T1000 (cell line): Measurements from ENCODE around the gene SUN1.
"Not testable (repeated sequence)": the region's sequence is repeated elsewhere in the genome, so short reads cannot be mapped to it uniquely, and the experiment has no call there.

Experiments
- DNase-seq: peaks from one replicate; lab custom pipeline; 2025; ENCODE audit warnings: mixed read lengths; lab: John Stamatoyannopoulos, UW

Gene SUN1

DNA sequence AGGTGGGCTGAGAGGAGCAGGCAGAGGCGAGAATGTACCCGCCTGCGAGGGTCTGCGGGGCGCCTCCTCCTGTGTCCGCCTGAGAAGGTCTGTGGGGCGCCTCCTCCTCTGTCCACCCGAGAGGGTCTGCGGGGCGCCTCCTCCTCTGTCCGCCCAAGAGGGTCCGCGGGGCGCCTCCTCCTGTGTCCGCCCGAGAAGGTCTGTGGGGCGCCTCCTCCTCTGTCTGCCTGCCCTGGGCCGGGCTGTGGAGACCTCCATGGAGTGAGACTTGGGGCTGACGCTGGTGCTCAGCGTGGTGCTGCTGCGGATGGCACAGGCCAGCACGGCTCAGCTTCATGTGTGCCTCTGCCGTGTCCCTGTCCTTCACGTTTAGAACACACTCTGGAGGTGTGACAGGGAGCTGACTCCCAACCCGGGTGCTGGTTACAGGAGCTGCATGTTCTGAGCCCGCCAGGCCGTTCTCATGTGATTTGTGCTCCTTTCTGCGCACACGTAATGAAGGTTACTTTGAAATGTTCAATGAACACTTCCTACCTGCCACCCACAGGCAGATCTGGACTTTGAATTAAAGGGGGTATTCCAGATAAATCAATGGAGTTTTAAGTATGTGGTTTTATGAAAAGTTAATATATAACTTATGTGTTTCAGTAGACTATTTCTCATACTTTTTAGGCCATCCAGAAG lies 23.6 kb downstream of the SUN1 start:
- no peak for DNase-seq

GRCh38 chr7:856444-857095 lies 24.3 kb downstream of the SUN1 start:
- no peak for DNase-seq

- no peak for DNase-seq
Observed at GRCh38 chr7:857661-858060, 25.4 kb downstream of the SUN1 start.

DNA sequence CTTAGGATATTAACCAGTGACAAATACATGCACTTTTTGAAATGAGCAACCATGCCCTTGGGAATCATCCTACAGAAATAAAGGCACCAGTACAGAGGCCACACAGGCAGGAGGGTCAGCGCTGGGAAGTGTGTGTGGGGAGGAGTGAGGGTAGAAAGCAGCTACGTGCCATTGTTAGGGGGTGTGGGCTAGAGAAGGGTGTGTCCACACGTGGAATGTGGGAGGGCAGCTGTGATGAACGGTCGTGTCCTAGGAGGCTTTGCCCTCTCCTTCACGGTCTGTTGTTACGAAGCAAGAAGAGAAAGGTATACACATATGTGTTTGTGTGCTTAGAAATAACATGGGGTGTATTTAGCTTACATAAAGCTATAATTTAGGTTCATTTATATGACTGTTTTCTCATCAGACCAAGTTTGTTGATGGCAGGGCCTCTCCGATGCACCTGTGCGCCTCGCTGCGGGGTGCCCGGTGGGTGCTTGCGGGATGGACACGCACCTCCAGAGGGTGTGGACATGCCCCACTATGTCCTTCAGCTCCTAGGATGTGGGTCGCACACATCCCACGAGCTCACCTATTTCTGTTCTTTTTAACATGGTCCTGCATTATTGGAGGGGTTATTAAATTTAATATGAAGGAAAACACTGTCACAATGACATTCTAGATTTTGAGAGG lies 27.2 kb downstream of the SUN1 start:
- no peak for DNase-seq

DNA sequence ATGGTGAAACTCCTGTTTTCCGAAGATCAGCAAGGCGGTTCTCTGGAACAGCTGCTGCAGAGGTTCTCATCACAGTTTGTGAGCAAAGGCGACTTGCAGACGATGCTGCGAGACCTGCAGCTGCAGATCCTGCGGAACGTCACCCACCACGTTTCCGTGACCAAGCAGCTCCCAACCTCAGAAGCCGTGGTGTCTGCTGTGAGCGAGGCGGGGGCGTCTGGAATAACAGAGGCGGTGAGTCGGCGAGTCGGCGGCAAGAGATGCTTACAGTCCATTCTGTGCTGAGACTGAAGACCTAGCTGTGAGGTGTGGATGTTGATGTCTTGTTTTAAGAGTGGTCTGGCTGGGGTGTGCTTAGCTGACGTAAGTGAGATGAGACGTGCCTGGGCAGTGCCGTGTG lies 27.9 kb downstream of the SUN1 start:
- DNase-seq, result no peak

GRCh38 chr7:861222-861621 lies 28.9 kb downstream of the SUN1 start:
- DNase-seq, result no peak

DNA sequence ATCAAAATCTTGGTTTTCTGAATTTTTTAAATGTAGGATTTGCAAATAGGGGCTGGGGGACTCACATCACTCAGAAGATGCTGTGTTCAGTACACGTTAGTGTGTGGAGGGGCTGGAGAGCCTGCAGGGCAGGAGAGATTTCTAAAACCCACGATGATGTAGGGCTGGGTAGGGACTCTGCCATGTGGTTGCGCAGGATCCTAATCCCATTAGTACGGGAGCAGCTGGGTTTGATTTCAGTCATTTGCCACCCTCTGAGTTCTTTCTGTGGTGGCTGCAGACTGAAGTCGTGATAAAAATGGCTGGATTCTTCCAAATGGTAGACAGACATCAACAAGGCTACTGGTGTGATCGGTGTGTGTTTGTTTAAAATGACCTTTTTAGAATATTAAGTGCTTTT lies 29.9 kb downstream of the SUN1 start:
- no peak for DNase-seq

- no peak for DNase-seq
Observed at GRCh38 chr7:863106-863505, 30.8 kb downstream of the SUN1 start.

DNA sequence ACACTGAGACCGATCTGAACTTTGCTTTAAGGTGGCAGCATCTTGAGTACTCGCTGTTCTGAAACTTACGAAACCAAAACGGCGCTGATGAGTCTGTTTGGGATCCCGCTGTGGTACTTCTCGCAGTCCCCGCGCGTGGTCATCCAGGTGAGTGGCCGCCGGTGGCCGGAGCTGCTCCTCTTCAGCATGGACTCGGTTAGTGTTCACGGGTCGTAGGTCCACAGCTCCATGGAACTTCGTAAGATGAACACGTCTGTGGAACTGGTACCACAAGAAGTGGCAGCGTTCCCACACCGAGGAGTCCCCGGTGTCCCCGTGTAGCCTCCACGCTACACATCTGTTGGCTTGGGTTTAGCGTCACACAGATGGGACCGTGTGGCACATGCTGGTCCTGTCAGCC lies 33.6 kb downstream of the SUN1 start:
- DNase-seq, result no peak

- DNase-seq, result peak; percentile 49
Observed at GRCh38 chr7:867001-867405, 34.7 kb downstream of the SUN1 start.

DNA sequence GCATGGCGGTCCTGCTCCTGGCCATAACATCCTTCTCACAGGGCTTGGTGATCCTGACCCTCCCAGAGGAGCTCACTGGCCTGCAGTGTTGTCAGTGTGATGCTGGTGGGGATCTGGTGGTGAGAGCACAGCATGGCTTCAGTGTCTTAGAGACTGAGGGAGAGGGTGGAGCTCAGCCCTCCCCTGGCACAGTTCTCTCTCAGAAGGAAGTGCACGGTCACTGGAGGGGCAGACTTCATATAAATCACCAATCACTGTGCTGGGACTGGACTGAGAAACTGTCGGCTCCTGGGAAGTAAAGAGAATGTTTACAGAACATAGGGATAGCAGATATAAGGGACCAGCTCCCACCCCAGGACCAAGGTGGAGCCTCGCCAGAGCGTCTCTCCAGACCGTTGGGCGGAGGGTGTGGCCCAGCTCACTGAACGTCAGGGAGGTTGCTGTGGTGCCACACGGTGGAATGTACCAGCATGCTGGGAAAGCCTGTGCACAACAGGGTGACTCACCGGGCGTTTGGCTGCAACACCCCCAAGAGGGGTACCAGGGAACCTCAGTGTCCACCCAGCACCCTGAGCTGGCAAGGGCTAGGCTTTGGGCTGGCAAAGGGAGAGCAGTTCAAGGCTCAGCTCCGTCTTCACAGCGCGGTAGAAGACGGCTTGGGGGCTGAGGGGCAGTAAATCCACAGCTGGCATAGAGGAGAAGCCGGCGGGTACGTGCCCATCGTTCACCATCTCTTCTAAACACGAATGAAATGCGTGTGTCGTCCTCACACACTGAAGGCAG lies 35.3 kb downstream of the SUN1 start:
- DNase-seq, result peak; percentile 70

DNA sequence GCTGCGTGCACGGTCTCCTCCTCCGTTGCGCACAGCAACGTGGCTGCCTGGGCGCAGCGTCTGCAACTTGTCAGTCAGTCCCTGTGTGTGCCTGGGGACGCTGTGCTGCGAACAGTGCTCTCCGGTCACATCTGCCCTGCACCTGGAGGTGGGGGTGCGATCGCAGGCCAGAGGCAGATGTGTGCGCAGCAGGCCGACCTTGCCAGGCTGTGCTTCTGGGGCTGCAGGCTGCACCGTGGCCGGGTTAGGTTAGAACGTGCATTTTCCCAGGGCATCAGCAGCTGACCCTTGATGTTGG lies 35.9 kb downstream of the SUN1 start:
- no peak for DNase-seq

- no peak for DNase-seq
Observed at GRCh38 chr7:869348-869747, 37.1 kb downstream of the SUN1 start.

- no peak for DNase-seq
Observed at GRCh38 chr7:871900-872537, 39.7 kb downstream of the SUN1 start.

GRCh38 chr7:872685-873084 lies 40.4 kb downstream of the SUN1 start:
- not testable (repeated sequence) for DNase-seq

GRCh38 chr7:873367-874002 lies 41.2 kb downstream of the SUN1 start:
- peak; percentile 62 for DNase-seq

GRCh38 chr7:874031-874749 lies 41.9 kb downstream of the SUN1 start:
- no peak for DNase-seq

DNA sequence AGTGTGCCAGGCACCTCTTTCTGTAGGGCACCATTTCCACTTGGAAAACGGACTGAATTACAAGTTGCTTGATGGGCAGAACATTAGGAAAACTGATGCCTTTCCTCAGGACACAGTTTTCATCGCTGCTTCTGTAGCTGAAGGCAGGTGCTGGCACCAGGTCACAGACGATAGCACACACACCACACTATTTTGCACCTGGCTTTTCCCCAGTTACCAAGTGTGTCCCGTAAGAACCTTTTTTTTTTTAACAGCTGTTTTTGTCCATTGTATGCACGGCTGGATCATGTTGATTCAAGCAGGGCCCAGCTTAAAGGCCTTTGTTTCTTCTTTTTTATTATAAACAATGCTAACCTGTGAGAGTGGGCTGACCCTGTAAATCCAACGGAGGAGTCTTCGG lies 42.8 kb downstream of the SUN1 start:
- no peak for DNase-seq

GRCh38 chr7:875476-876076 lies 43.3 kb downstream of the SUN1 start:
- no peak for DNase-seq

DNA sequence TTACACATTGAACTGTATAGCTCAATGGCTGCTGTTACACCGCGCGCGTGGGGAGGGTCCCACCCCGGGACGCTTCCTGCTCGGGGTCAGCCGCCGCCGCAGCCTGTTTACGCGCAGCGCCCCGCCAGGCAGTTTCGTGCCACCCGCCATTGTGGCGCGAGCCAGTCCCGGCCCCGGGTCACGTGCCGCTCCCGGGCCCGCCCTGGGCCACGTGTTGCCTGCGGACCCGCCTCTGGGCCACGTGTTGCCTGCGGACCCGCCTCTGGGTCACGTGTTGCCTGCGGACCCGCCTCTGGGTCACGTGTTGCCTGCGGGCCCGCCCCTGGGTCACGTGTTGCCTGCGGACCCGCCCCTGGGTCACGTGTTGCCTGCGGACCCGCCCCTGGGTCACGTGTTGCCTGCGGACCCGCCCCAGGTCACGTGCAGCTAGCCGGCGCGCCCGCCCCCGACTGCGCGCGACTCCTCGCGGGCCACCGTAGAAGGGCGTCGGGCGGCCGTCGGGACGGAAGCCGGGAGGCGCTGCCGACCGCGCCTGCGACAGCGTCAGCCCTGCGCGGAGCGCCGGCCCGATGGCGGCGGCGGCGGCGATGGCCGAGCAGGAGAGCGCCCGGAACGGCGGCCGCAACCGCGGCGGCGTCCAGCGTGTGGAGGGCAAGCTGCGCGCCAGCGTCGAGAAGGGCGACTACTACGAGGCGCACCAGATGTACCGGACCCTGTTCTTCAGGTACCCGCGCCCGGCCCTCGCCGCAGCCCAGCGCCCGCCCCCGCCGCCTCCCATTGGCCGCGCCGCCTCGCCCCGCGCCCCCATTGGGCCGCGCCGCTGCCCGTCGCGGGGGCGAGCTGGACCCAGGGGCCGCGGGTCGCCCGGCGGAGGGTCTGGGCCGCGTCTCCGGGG lies 44.0 kb downstream of the SUN1 start, which contains the start of gene GET4:
Gene GET4, plus strand, starts transcription at position 478 of the 895 bp plus-strand sequence. Its CDS starts 92 bp downstream, at position 570.
- peak; percentile 97 for DNase-seq
